ENCODE data around the gene S100A8.

Gene S100A8

GRCh38 chr1:153393926-153394325, 3.1 kb upstream of the S100A8 start:
- H3K27ac ChIP-seq (ENCODE audit: low read depth, low read length): no peak overlapping the region
- H3K4me1 ChIP-seq (ENCODE audit: control insufficient read depth in 5 of 5, insufficient read depth in 5 of 5, low read length in 5 of 5): peaks cover 0 to 9% (median 8%) of the 10 kb centered on the region in 5 donors
- H3K36me3 ChIP-seq (ENCODE audit: control insufficient read depth in 5 of 5, insufficient read depth in 5 of 5, low read length in 5 of 5): no peaks in the 10 kb centered on the region
- H3K27me3 ChIP-seq (ENCODE audit: control insufficient read depth in 5 of 5, insufficient read depth in 4 of 5, low read length in 5 of 5): peaks cover 0 to 21% (median 14%) of the 10 kb centered on the region in 5 donors
- no peaks in the 10 kb centered on the region for H3K9me3 ChIP-seq (ENCODE audit: control insufficient read depth in 5 of 5, low read length in 5 of 5)
- H3K9ac ChIP-seq (ENCODE audit: low read length in 5 of 5): no peak overlapping the region
- H3K4me3 ChIP-seq (ENCODE audit: low read depth in 1 of 5, low read length in 5 of 5): no peak overlapping the region

GRCh38 chr1:153392822-153393221, 1.9 kb upstream of the S100A8 start:
- peaks cover 0 to 9% (median 8%) of the 10 kb centered on the region in 5 donors for H3K4me1 ChIP-seq (ENCODE audit: control insufficient read depth in 5 of 5, insufficient read depth in 5 of 5, low read length in 5 of 5)
- H3K9ac ChIP-seq (ENCODE audit: low read length in 5 of 5): no peak overlapping the region
- peaks cover 0 to 19% (median 14%) of the 10 kb centered on the region in 5 donors for H3K27me3 ChIP-seq (ENCODE audit: control insufficient read depth in 5 of 5, insufficient read depth in 4 of 5, low read length in 5 of 5)
- H3K4me3 ChIP-seq (ENCODE audit: low read depth in 1 of 5, low read length in 5 of 5): no peak overlapping the region
- no peaks in the 10 kb centered on the region for H3K9me3 ChIP-seq (ENCODE audit: control insufficient read depth in 5 of 5, low read length in 5 of 5)
- H3K36me3 ChIP-seq (ENCODE audit: control insufficient read depth in 5 of 5, insufficient read depth in 5 of 5, low read length in 5 of 5): no peaks in the 10 kb centered on the region
- no peak overlapping the region for H3K27ac ChIP-seq (ENCODE audit: low read depth, low read length)

- Histone ChIP-seq H3K27ac (ENCODE audit: low read depth, low read length) (no peak overlapping the region), H3K36me3 (ENCODE audit: control insufficient read depth in 5 of 5, insufficient read depth in 5 of 5, low read length in 5 of 5) (no peaks in the 10 kb centered on the region), H3K4me3 (ENCODE audit: low read depth in 1 of 5, low read length in 5 of 5) (no peak overlapping the region), H3K9ac (ENCODE audit: low read length in 5 of 5) (no peak overlapping the region), H3K4me1 (ENCODE audit: control insufficient read depth in 5 of 5, insufficient read depth in 5 of 5, low read length in 5 of 5) (peaks cover 0 to 9% (median 8%) of the 10 kb centered on the region in 5 donors), H3K27me3 (ENCODE audit: control insufficient read depth in 5 of 5, insufficient read depth in 4 of 5, low read length in 5 of 5) (peaks cover 0 to 18% (median 14%) of the 10 kb centered on the region in 5 donors), H3K9me3 (ENCODE audit: control insufficient read depth in 5 of 5, low read length in 5 of 5) (no peaks in the 10 kb centered on the region)
Observed at GRCh38 chr1:153392258-153392657, 1.4 kb upstream of the S100A8 start.

GRCh38 chr1:153389973-153390879, 647 bp downstream of the S100A8 start:
- peaks cover 0 to 12% (median 8%) of the 10 kb centered on the region in 5 donors for H3K27me3 ChIP-seq (ENCODE audit: control insufficient read depth in 5 of 5, insufficient read depth in 4 of 5, low read length in 5 of 5)
- H3K9me3 ChIP-seq (ENCODE audit: control insufficient read depth in 5 of 5, low read length in 5 of 5): no peaks in the 10 kb centered on the region
- no peak overlapping the region for H3K27ac ChIP-seq (ENCODE audit: low read depth, low read length)
- no peaks in the 10 kb centered on the region for H3K36me3 ChIP-seq (ENCODE audit: control insufficient read depth in 5 of 5, insufficient read depth in 5 of 5, low read length in 5 of 5)
- no peak overlapping the region for H3K9ac ChIP-seq (ENCODE audit: low read length in 5 of 5)
- peaks cover 0 to 14% (median 8%) of the 10 kb centered on the region in 5 donors for H3K4me1 ChIP-seq (ENCODE audit: control insufficient read depth in 5 of 5, insufficient read depth in 5 of 5, low read length in 5 of 5)
- H3K4me3 ChIP-seq (ENCODE audit: low read depth in 1 of 5, low read length in 5 of 5): no peak overlapping the region

GRCh38 chr1:153389401-153389800, 1.5 kb downstream of the S100A8 start:
- H3K27ac ChIP-seq (ENCODE audit: low read depth, low read length): no peak overlapping the region
- H3K4me3 ChIP-seq (ENCODE audit: low read depth in 1 of 5, low read length in 5 of 5): no peak overlapping the region
- no peak overlapping the region for H3K9ac ChIP-seq (ENCODE audit: low read length in 5 of 5)
- peaks cover 0 to 14% (median 9%) of the 10 kb centered on the region in 5 donors for H3K4me1 ChIP-seq (ENCODE audit: control insufficient read depth in 5 of 5, insufficient read depth in 5 of 5, low read length in 5 of 5)
- H3K9me3 ChIP-seq (ENCODE audit: control insufficient read depth in 5 of 5, low read length in 5 of 5): no peaks in the 10 kb centered on the region
- no peaks in the 10 kb centered on the region for H3K36me3 ChIP-seq (ENCODE audit: control insufficient read depth in 5 of 5, insufficient read depth in 5 of 5, low read length in 5 of 5)
- peaks cover 0 to 6% (median 4%) of the 10 kb centered on the region in 5 donors for H3K27me3 ChIP-seq (ENCODE audit: control insufficient read depth in 5 of 5, insufficient read depth in 4 of 5, low read length in 5 of 5)

GRCh38 chr1:153387785-153388184, 3.1 kb downstream of the S100A8 start:
- Histone ChIP-seq H3K9me3 (ENCODE audit: control insufficient read depth in 5 of 5, low read length in 5 of 5) (peaks cover 0 to 1% (median 0%) of the 10 kb centered on the region in 5 donors), H3K4me1 (ENCODE audit: control insufficient read depth in 5 of 5, insufficient read depth in 5 of 5, low read length in 5 of 5) (peaks cover 0 to 14% (median 9%) of the 10 kb centered on the region in 5 donors), H3K36me3 (ENCODE audit: control insufficient read depth in 5 of 5, insufficient read depth in 5 of 5, low read length in 5 of 5) (no peaks in the 10 kb centered on the region), H3K27ac (ENCODE audit: low read depth, low read length) (no peak overlapping the region), H3K27me3 (ENCODE audit: control insufficient read depth in 5 of 5, insufficient read depth in 4 of 5, low read length in 5 of 5) (peaks cover 0 to 3% (median 0%) of the 10 kb centered on the region in 5 donors), H3K4me3 (ENCODE audit: low read depth in 1 of 5, low read length in 5 of 5) (no peak overlapping the region), H3K9ac (ENCODE audit: low read length in 5 of 5) (no peak overlapping the region)

- Histone ChIP-seq H3K9me3 (ENCODE audit: control insufficient read depth in 5 of 5, low read length in 5 of 5) (peaks cover 0 to 6% (median 0%) of the 10 kb centered on the region in 5 donors), H3K4me1 (ENCODE audit: control insufficient read depth in 5 of 5, insufficient read depth in 5 of 5, low read length in 5 of 5) (peaks cover 0 to 14% (median 9%) of the 10 kb centered on the region in 5 donors), H3K4me3 (ENCODE audit: low read depth in 1 of 5, low read length in 5 of 5) (no peak overlapping the region), H3K36me3 (ENCODE audit: control insufficient read depth in 5 of 5, insufficient read depth in 5 of 5, low read length in 5 of 5) (no peaks in the 10 kb centered on the region), H3K27me3 (ENCODE audit: control insufficient read depth in 5 of 5, insufficient read depth in 4 of 5, low read length in 5 of 5) (peaks cover 0 to 3% (median 0%) of the 10 kb centered on the region in 5 donors), H3K27ac (ENCODE audit: low read depth, low read length) (no peak overlapping the region), H3K9ac (ENCODE audit: low read length in 5 of 5) (no peak overlapping the region)
Observed at GRCh38 chr1:153387001-153387400, 3.9 kb downstream of the S100A8 start.

GRCh38 chr1:153386500-153386901, 4.4 kb downstream of the S100A8 start:
- Histone ChIP-seq H3K27me3 (ENCODE audit: control insufficient read depth in 5 of 5, insufficient read depth in 4 of 5, low read length in 5 of 5) (peaks cover 0 to 3% (median 0%) of the 10 kb centered on the region in 5 donors), H3K4me1 (ENCODE audit: control insufficient read depth in 5 of 5, insufficient read depth in 5 of 5, low read length in 5 of 5) (peaks cover 0 to 14% (median 9%) of the 10 kb centered on the region in 5 donors), H3K9me3 (ENCODE audit: control insufficient read depth in 5 of 5, low read length in 5 of 5) (peaks cover 0 to 9% (median 2%) of the 10 kb centered on the region in 5 donors), H3K9ac (ENCODE audit: low read length in 5 of 5) (no peak overlapping the region), H3K4me3 (ENCODE audit: low read depth in 1 of 5, low read length in 5 of 5) (no peak overlapping the region), H3K36me3 (ENCODE audit: control insufficient read depth in 5 of 5, insufficient read depth in 5 of 5, low read length in 5 of 5) (no peaks in the 10 kb centered on the region), H3K27ac (ENCODE audit: low read depth, low read length) (no peak overlapping the region)

- Histone ChIP-seq H3K9ac (ENCODE audit: low read length in 5 of 5) (no peak overlapping the region), H3K4me3 (ENCODE audit: low read depth in 1 of 5, low read length in 5 of 5) (no peak overlapping the region), H3K36me3 (ENCODE audit: control insufficient read depth in 5 of 5, insufficient read depth in 5 of 5, low read length in 5 of 5) (no peaks in the 10 kb centered on the region), H3K4me1 (ENCODE audit: control insufficient read depth in 5 of 5, insufficient read depth in 5 of 5, low read length in 5 of 5) (peaks cover 0 to 8% (median 0%) of the 10 kb centered on the region in 5 donors), H3K9me3 (ENCODE audit: control insufficient read depth in 5 of 5, low read length in 5 of 5) (peaks cover 0 to 16% (median 7%) of the 10 kb centered on the region in 5 donors), H3K27ac (ENCODE audit: low read depth, low read length) (no peak overlapping the region), H3K27me3 (ENCODE audit: control insufficient read depth in 5 of 5, insufficient read depth in 4 of 5, low read length in 5 of 5) (no peaks in the 10 kb centered on the region)
Observed at GRCh38 chr1:153384958-153385580, 5.8 kb downstream of the S100A8 start.

- no peak overlapping the region for H3K4me3 ChIP-seq (ENCODE audit: low read depth in 1 of 5, low read length in 5 of 5)
- H3K9me3 ChIP-seq (ENCODE audit: control insufficient read depth in 5 of 5, low read length in 5 of 5): peaks cover 0 to 16% (median 7%) of the 10 kb centered on the region in 5 donors
- H3K36me3 ChIP-seq (ENCODE audit: control insufficient read depth in 5 of 5, insufficient read depth in 5 of 5, low read length in 5 of 5): no peaks in the 10 kb centered on the region
- no peak overlapping the region for H3K27ac ChIP-seq (ENCODE audit: low read depth, low read length)
- peaks cover 0 to 4% (median 0%) of the 10 kb centered on the region in 5 donors for H3K4me1 ChIP-seq (ENCODE audit: control insufficient read depth in 5 of 5, insufficient read depth in 5 of 5, low read length in 5 of 5)
- H3K27me3 ChIP-seq (ENCODE audit: control insufficient read depth in 5 of 5, insufficient read depth in 4 of 5, low read length in 5 of 5): no peaks in the 10 kb centered on the region
- no peak overlapping the region for H3K9ac ChIP-seq (ENCODE audit: low read length in 5 of 5)
Observed at GRCh38 chr1:153380711-153381110, 10.2 kb downstream of the S100A8 start.

All from subcutaneous abdominal adipose tissue (tissue), 5 donors.